ENCODE data around the gene LRP1.

Gene LRP1

DNA sequence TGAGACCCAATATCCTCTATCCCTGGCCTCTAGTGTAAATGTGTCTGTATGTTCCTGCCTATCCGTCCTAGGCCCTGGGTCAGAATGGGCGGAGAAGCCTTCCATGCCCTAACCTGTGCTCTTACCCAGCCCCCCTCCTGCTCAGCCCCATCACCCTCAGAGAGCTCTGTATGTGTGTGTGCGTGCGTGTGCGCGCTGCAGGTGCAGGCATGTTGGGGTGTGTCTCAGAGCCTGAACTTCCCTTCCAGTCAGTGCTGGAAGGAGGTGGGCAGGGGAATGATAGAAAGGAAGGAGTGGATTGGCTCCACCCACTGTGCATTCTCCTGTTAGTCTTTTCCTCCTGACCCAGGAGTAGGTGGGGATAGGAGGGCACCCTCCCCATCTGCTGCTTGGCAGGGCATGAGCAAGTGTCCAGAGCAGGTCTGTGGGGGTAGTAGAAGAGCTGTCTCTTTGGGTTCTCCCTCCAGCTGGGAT lies 32.1 kb upstream of the LRP1 start:
- H3K36me3 ChIP-seq (replicated peaks; ENCODE audit: low read depth, low read length), result peaks cover 46% of the 10 kb centered on the region
- no peaks in the 10 kb centered on the region for H3K9me3 ChIP-seq (ENCODE audit: insufficient read depth, low read length)
- no peaks in the 10 kb centered on the region for H3K27me3 ChIP-seq (ENCODE audit: low read depth, low read length)
- no peak overlapping the region for H3K9ac ChIP-seq (ENCODE audit: low read length)
- TF ChIP-seq, protein P1, sequence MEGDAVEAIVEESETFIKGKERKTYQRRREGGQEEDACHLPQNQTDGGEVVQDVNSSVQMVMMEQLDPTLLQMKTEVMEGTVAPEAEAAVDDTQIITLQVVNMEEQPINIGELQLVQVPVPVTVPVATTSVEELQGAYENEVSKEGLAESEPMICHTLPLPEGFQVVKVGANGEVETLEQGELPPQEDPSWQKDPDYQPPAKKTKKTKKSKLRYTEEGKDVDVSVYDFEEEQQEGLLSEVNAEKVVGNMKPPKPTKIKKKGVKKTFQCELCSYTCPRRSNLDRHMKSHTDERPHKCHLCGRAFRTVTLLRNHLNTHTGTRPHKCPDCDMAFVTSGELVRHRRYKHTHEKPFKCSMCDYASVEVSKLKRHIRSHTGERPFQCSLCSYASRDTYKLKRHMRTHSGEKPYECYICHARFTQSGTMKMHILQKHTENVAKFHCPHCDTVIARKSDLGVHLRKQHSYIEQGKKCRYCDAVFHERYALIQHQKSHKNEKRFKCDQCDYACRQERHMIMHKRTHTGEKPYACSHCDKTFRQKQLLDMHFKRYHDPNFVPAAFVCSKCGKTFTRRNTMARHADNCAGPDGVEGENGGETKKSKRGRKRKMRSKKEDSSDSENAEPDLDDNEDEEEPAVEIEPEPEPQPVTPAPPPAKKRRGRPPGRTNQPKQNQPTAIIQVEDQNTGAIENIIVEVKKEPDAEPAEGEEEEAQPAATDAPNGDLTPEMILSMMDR (IDR thresholded peaks at IDR 0.05; ENCODE audit: low read depth, low read length), result no peak
- TF ChIP-seq EZH2phosphoT487 (IDR thresholded peaks at IDR 0.05; ENCODE audit: low read depth), result no peak
- H3K4me2 ChIP-seq (ENCODE audit: low read length), result no peak overlapping the region
- H3K4me3 ChIP-seq (ENCODE audit: low read length), result no peak overlapping the region
- peaks cover 21% of the 10 kb centered on the region for H4K20me1 ChIP-seq (ENCODE audit: insufficient read depth, low read length)
- H3K27ac ChIP-seq (ENCODE audit: low read length), result peak overlapping the region; percentile 1; the same call in 1 of the 2 replicates
- H2AFZ ChIP-seq (ENCODE audit: low read depth, low read length), result no peak overlapping the region
- peaks cover 18% of the 10 kb centered on the region for H3K4me1 ChIP-seq (ENCODE audit: low read length)
- no peaks in the 10 kb centered on the region for H3K79me2 ChIP-seq (ENCODE audit: low read length)

DNA sequence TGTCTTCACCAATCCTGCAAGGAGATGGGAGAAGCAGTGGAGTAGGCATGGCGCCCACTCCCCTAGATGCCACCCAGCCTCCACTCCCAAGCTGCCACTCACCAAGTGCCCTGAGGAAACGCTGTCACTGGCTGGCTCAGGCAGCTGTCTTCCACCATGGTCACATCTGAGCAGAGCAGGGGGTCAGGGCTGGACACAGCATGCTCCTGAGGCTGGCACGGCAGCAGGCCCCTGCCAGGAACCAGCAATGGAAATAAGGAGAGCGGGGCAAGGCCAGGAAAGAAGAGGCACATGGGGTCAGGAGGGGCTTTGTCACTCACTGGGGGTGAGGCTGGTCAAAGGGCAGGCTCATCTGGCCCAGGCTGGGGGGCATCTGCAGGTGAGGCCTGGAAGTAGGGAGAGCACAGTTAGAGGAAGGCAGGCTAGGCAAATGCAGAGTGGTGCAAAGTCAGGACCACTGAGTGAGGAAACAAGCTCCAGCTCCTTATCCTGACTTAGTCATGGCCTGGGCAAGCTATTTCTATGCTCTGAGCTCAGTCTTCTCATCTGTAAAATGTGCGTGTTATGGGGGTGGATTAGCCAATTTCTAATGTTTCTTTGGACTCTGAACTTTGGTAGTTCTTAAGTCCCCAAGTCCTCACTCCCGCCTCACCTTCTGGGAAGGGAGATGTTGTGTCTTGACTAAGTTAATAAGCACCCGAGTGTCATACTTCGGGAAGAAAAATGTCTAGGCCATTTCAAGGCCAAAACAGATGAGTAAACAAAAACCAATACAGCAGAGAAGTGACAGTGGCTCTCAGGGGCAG lies 31.3 kb upstream of the LRP1 start:
- Histone ChIP-seq H4K20me1 (ENCODE audit: insufficient read depth, low read length) (peaks cover 21% of the 10 kb centered on the region), H3K27me3 (ENCODE audit: low read depth, low read length) (no peaks in the 10 kb centered on the region), H2AFZ (ENCODE audit: low read depth, low read length) (no peak overlapping the region), H3K4me1 (ENCODE audit: low read length) (peaks cover 18% of the 10 kb centered on the region), H3K9ac (ENCODE audit: low read length) (no peak overlapping the region), H3K27ac (ENCODE audit: low read length) (no peak overlapping the region), H3K4me3 (ENCODE audit: low read length) (no peak overlapping the region), H3K9me3 (ENCODE audit: insufficient read depth, low read length) (no peaks in the 10 kb centered on the region), H3K79me2 (ENCODE audit: low read length) (no peaks in the 10 kb centered on the region), H3K36me3 (replicated peaks; ENCODE audit: low read depth, low read length) (peaks cover 49% of the 10 kb centered on the region), H3K4me2 (ENCODE audit: low read length) (no peak overlapping the region)
- no peak for TF ChIP-seq EZH2phosphoT487 (IDR thresholded peaks at IDR 0.05; ENCODE audit: low read depth)
- TF ChIP-seq, protein P1 (IDR thresholded peaks at IDR 0.05; ENCODE audit: low read depth, low read length), result no peak

DNA sequence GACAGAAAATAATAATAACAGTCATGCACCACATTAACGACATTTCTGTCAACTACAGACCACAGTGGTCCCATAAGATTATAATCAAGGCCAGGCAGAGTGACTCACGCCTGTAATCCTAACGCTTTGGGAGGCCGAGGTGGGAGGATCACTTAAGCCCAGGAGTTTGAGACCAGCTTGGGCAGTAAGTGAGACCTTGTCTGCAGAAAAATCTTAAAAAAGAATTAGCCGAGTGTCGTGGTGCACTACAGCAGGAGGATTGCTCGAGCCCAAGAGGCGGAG lies 30.8 kb upstream of the LRP1 start:
- TF ChIP-seq, protein P1 (IDR thresholded peaks at IDR 0.05; ENCODE audit: low read depth, low read length), result no peak
- TF ChIP-seq EZH2phosphoT487 (IDR thresholded peaks at IDR 0.05; ENCODE audit: low read depth), result no peak
- H2AFZ ChIP-seq (ENCODE audit: low read depth, low read length), result no peak overlapping the region
- H3K36me3 ChIP-seq (replicated peaks; ENCODE audit: low read depth, low read length), result peaks cover 54% of the 10 kb centered on the region
- no peaks in the 10 kb centered on the region for H3K79me2 ChIP-seq (ENCODE audit: low read length)
- no peak overlapping the region for H3K9ac ChIP-seq (ENCODE audit: low read length)
- no peak overlapping the region for H3K4me3 ChIP-seq (ENCODE audit: low read length)
- no peak overlapping the region for H3K4me2 ChIP-seq (ENCODE audit: low read length)
- peaks cover 18% of the 10 kb centered on the region for H3K4me1 ChIP-seq (ENCODE audit: low read length)
- H3K9me3 ChIP-seq (ENCODE audit: insufficient read depth, low read length), result no peaks in the 10 kb centered on the region
- H3K27ac ChIP-seq (ENCODE audit: low read length), result no peak overlapping the region
- H3K27me3 ChIP-seq (ENCODE audit: low read depth, low read length), result no peaks in the 10 kb centered on the region
- peaks cover 21% of the 10 kb centered on the region for H4K20me1 ChIP-seq (ENCODE audit: insufficient read depth, low read length)

DNA sequence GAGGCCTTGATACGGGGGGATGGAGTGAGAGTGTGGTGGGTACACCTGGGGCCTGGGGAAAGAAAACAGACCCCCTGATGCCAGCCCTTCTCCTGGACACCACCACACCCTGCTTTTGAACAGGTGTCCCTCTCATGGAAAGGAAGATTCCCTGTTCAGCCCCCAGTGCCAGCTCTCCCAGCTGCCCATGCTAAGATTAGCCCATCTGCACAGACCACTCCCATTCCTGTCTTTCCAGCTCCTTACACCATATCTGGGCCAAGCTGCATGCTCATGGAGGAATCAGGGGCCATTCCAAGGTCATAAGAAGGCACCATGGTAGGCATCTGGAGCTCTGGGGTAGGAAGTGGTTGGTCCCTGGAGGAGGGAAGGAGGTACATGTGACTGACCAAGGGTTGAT lies 29.7 kb upstream of the LRP1 start:
- Histone ChIP-seq H2AFZ (ENCODE audit: low read depth, low read length) (no peak overlapping the region), H3K4me2 (ENCODE audit: low read length) (no peak overlapping the region), H3K9me3 (ENCODE audit: insufficient read depth, low read length) (no peaks in the 10 kb centered on the region), H3K27ac (ENCODE audit: low read length) (no peak overlapping the region), H3K4me3 (ENCODE audit: low read length) (no peak overlapping the region), H3K27me3 (ENCODE audit: low read depth, low read length) (no peaks in the 10 kb centered on the region), H3K9ac (ENCODE audit: low read length) (no peak overlapping the region), H3K36me3 (replicated peaks; ENCODE audit: low read depth, low read length) (peaks cover 57% of the 10 kb centered on the region), H3K79me2 (ENCODE audit: low read length) (no peaks in the 10 kb centered on the region), H4K20me1 (ENCODE audit: insufficient read depth, low read length) (peaks cover 21% of the 10 kb centered on the region), H3K4me1 (ENCODE audit: low read length) (peaks cover 16% of the 10 kb centered on the region)
- no peak for TF ChIP-seq EZH2phosphoT487 (IDR thresholded peaks at IDR 0.05; ENCODE audit: low read depth)
- TF ChIP-seq, protein P1 (IDR thresholded peaks at IDR 0.05; ENCODE audit: low read depth, low read length), result no peak

All from OCI-LY3 (cell line).